CD4-positive, CD25-positive, alpha-beta regulatory T cell (primary cell): ENCODE measurements around the gene ATP9B. TPM values are rescaled to one million over a fixed set of nuclear protein-coding genes. Genes with fewer than 3 reads are reported as not detected.

Source experiments
- ATAC-seq, 2 donors: fragments of 150-1000 bp; cut with Tn5 transposase; one replicate each; pipeline ENCODE4 v1.10.0; 2021; ENCODE audit warnings: low read depth in 2 of 2, moderate number of reproducible peaks in 2 of 2, moderate library complexity in 1 of 2
- DNase-seq, 3 donors: peaks; one replicate each; pipeline versions ENCODE4 v3.0.0 to v3.0.0-alpha.2; 2012 to 2022; ENCODE audit warnings: mixed read lengths in 1 of 3
- H3K27ac ChIP-seq: one replicate; pipeline ENCODE4 v1.7.0; 2013; ENCODE audit warnings: mild to moderate bottlenecking, low read length; ENCODE audit not compliant: insufficient read depth, poor library complexity, severe bottlenecking
- H3K27me3 ChIP-seq: one replicate; pipeline ENCODE4 v1.7.0; 2013; ENCODE audit warnings: low read length; ENCODE audit not compliant: control insufficient read depth, insufficient read depth
- H3K36me3 ChIP-seq: one replicate; pipeline ENCODE4 v1.7.0; 2013; ENCODE audit warnings: mild to moderate bottlenecking, low read length, moderate library complexity; ENCODE audit not compliant: control insufficient read depth, insufficient read depth
- H3K4me1 ChIP-seq: 2 replicates; pipeline ENCODE4 v1.7.0; 2013; ENCODE audit warnings: mild to moderate bottlenecking, low read length; ENCODE audit not compliant: insufficient read depth, control insufficient read depth, poor library complexity, severe bottlenecking
- H3K4me3 ChIP-seq: one replicate; pipeline ENCODE4 v1.7.0; 2013; ENCODE audit warnings: low read depth, mild to moderate bottlenecking, low read length, moderate library complexity
- H3K9me3 ChIP-seq, 2 experiments: 1 replicate in 1 of 2; 2 replicates in 1 of 2; pipeline ENCODE4 v1.7.0; 2013; ENCODE audit warnings: low read length in 2 of 2, mild to moderate bottlenecking in 1 of 2, moderate library complexity in 1 of 2; ENCODE audit not compliant: control insufficient read depth in 2 of 2
- H3K27ac Mint-ChIP-seq, 3 donors: one replicate each; pipeline ENCODE4 v1.8.0; 2020 to 2022; ENCODE audit warnings: mild to moderate bottlenecking in 3 of 3, mixed read lengths in 3 of 3, moderate library complexity in 2 of 3
- H3K27me3 Mint-ChIP-seq: one replicate; pipeline ENCODE4 v1.8.0; 2022; ENCODE audit warnings: mild to moderate bottlenecking, mixed read lengths
- H3K36me3 Mint-ChIP-seq: one replicate; pipeline ENCODE4 v1.8.0; 2020; ENCODE audit warnings: mixed read lengths
- H3K4me1 Mint-ChIP-seq, 4 donors: one replicate each; pipeline ENCODE4 v1.8.0; 2020 to 2022; ENCODE audit warnings: mixed read lengths in 4 of 4, mild to moderate bottlenecking in 1 of 4
- H3K4me3 Mint-ChIP-seq, 4 donors: one replicate each; pipeline ENCODE4 v1.8.0; 2020 to 2022; ENCODE audit warnings: mild to moderate bottlenecking in 4 of 4, mixed read lengths in 4 of 4, moderate library complexity in 3 of 4
- H3K9me3 Mint-ChIP-seq, 7 donors: one replicate each; pipeline ENCODE4 v1.8.0; 2020 to 2022; ENCODE audit warnings: mixed read lengths in 7 of 7, mild to moderate bottlenecking in 3 of 7, moderate library complexity in 2 of 7
- polyA plus RNA-seq, 4 donors: library from polyadenylated mRNA; unstranded; fragments of 300-500 nt; fragmentation: Illumina TruSeq; gene quantifications; one replicate each; pipeline ENCODE4 v1.2.3, GENCODE V29; 2021
- total RNA-seq: library from RNA; stranded (reverse); gene quantifications from one replicate; pipeline ENCODE4 v1.2.3, GENCODE V29; 2022

ATP9B gene
- total and polyA plus RNA-seq, 5 donors from 2014 or later, result 14.1 to 75.3 (median 17.6) TPM

- no peak for DNase-seq
- Mint-ChIP-seq H3K4me1 (no peaks in the 10 kb centered on the region), H3K27me3 (peaks cover 8% of the 10 kb centered on the region), H3K27ac (no peak overlapping the region), H3K4me3 (peak overlapping the region in 1 of 4 donors; percentile 11), H3K36me3 (no peaks in the 10 kb centered on the region), H3K9me3 (no peaks in the 10 kb centered on the region)
- Histone ChIP-seq H3K36me3 (no peaks in the 10 kb centered on the region), H3K27me3 (no peaks in the 10 kb centered on the region), H3K27ac (no peak overlapping the region), H3K4me3 (no peak overlapping the region), H3K4me1 (no peaks in the 10 kb centered on the region), H3K9me3 (no peaks in the 10 kb centered on the region)
- ATAC-seq, result no peak
Measured at GRCh38 chr18:79046522-79046921, 22.7 kb upstream of the ATP9B start.

- ATAC-seq (no peak), DNase-seq (no peak)
- Histone ChIP-seq H3K36me3 (no peaks in the 10 kb centered on the region), H3K27me3 (no peaks in the 10 kb centered on the region), H3K27ac (no peak overlapping the region), H3K4me1 (no peaks in the 10 kb centered on the region), H3K4me3 (no peak overlapping the region), H3K9me3 (no peaks in the 10 kb centered on the region)
- Mint-ChIP-seq H3K36me3 (no peaks in the 10 kb centered on the region), H3K9me3 (no peaks in the 10 kb centered on the region), H3K4me1 (peaks cover 0 to 1% (median 0%) of the 10 kb centered on the region in 4 donors), H3K27ac (no peak overlapping the region), H3K4me3 (no peak overlapping the region), H3K27me3 (peaks cover 8% of the 10 kb centered on the region)
Measured at GRCh38 chr18:79047556-79048244, 21.5 kb upstream of the ATP9B start.

GRCh38 chr18:79048245-79048632, 21.0 kb upstream of the ATP9B start:
- H3K27ac Mint-ChIP-seq, result no peak overlapping the region

GRCh38 chr18:79049506-79049905, 19.7 kb upstream of the ATP9B start:
- H3K4me1 ChIP-seq, result no peaks in the 10 kb centered on the region
- ATAC-seq, result no peak
- H3K36me3 ChIP-seq, result no peaks in the 10 kb centered on the region
- no peak for DNase-seq
- peaks cover 0 to 1% (median 0%) of the 10 kb centered on the region in 4 donors for H3K4me1 Mint-ChIP-seq
- H3K9me3 Mint-ChIP-seq, result no peaks in the 10 kb centered on the region
- no peak overlapping the region for H3K27ac ChIP-seq
- H3K9me3 ChIP-seq, result no peaks in the 10 kb centered on the region
- no peak overlapping the region for H3K27ac Mint-ChIP-seq
- no peak overlapping the region for H3K4me3 ChIP-seq
- H3K36me3 Mint-ChIP-seq, result no peaks in the 10 kb centered on the region
- no peak overlapping the region for H3K4me3 Mint-ChIP-seq
- peaks cover 16% of the 10 kb centered on the region for H3K27me3 Mint-ChIP-seq
- no peaks in the 10 kb centered on the region for H3K27me3 ChIP-seq

More at GRCh38 chr18:79048245-79048632, 21.0 kb upstream of the ATP9B start:
- H3K36me3 Mint-ChIP-seq, result no peaks in the 10 kb centered on the region
- Histone ChIP-seq H3K27ac (no peak overlapping the region), H3K9me3 (no peaks in the 10 kb centered on the region), H3K36me3 (no peaks in the 10 kb centered on the region), H3K27me3 (no peaks in the 10 kb centered on the region), H3K4me3 (no peak overlapping the region), H3K4me1 (no peaks in the 10 kb centered on the region)
- DNase-seq (no peak), ATAC-seq (no peak)
- H3K27me3 Mint-ChIP-seq, result peaks cover 11% of the 10 kb centered on the region
- H3K4me1 Mint-ChIP-seq, result peaks cover 0 to 1% (median 0%) of the 10 kb centered on the region in 4 donors
- H3K9me3 Mint-ChIP-seq, result no peaks in the 10 kb centered on the region
- H3K4me3 Mint-ChIP-seq, result no peak overlapping the region

GRCh38 chr18:79050005-79050404, 19.2 kb upstream of the ATP9B start:
- H3K9me3 ChIP-seq, result no peaks in the 10 kb centered on the region
- H3K4me3 ChIP-seq, result no peak overlapping the region
- H3K36me3 ChIP-seq, result no peaks in the 10 kb centered on the region
- Mint-ChIP-seq H3K36me3 (no peaks in the 10 kb centered on the region), H3K4me1 (peaks cover 0 to 1% (median 0%) of the 10 kb centered on the region in 4 donors), H3K9me3 (no peaks in the 10 kb centered on the region), H3K27ac (no peak overlapping the region), H3K27me3 (peaks cover 18% of the 10 kb centered on the region), H3K4me3 (no peak overlapping the region)
- no peak overlapping the region for H3K27ac ChIP-seq
- no peak for ATAC-seq
- H3K4me1 ChIP-seq, result no peaks in the 10 kb centered on the region
- no peak for DNase-seq
- no peaks in the 10 kb centered on the region for H3K27me3 ChIP-seq

- peaks cover 0 to 4% (median 0%) of the 10 kb centered on the region in 7 donors for H3K9me3 Mint-ChIP-seq
- DNase-seq, result no peak
- Histone ChIP-seq H3K27me3 (no peaks in the 10 kb centered on the region), H3K36me3 (no peaks in the 10 kb centered on the region), H3K27ac (no peak overlapping the region), H3K9me3 (no peaks in the 10 kb centered on the region), H3K4me3 (no peak overlapping the region), H3K4me1 (no peaks in the 10 kb centered on the region)
- peaks cover 27% of the 10 kb centered on the region for H3K27me3 Mint-ChIP-seq
- no peak for ATAC-seq
- peaks cover 0 to 3% (median 0%) of the 10 kb centered on the region in 4 donors for H3K4me1 Mint-ChIP-seq
- H3K27ac Mint-ChIP-seq, result no peak overlapping the region
- no peaks in the 10 kb centered on the region for H3K36me3 Mint-ChIP-seq
- H3K4me3 Mint-ChIP-seq, result no peak overlapping the region
Measured at GRCh38 chr18:79056827-79057367, 12.3 kb upstream of the ATP9B start.

GRCh38 chr18:79058007-79058406, 11.2 kb upstream of the ATP9B start:
- Histone ChIP-seq H3K4me1 (no peaks in the 10 kb centered on the region), H3K36me3 (no peaks in the 10 kb centered on the region), H3K27ac (no peak overlapping the region), H3K4me3 (no peak overlapping the region), H3K9me3 (no peaks in the 10 kb centered on the region), H3K27me3 (no peaks in the 10 kb centered on the region)
- Mint-ChIP-seq H3K36me3 (no peaks in the 10 kb centered on the region), H3K4me1 (peaks cover 0 to 2% (median 0%) of the 10 kb centered on the region in 4 donors), H3K27me3 (peaks cover 26% of the 10 kb centered on the region), H3K4me3 (no peak overlapping the region), H3K9me3 (peaks cover 0 to 4% (median 0%) of the 10 kb centered on the region in 7 donors), H3K27ac (no peak overlapping the region)
- DNase-seq (no peak), ATAC-seq (no peak)

- Mint-ChIP-seq H3K36me3 (peaks cover 18% of the 10 kb centered on the region), H3K27me3 (peaks cover 17% of the 10 kb centered on the region), H3K27ac (no peak overlapping the region), H3K4me3 (peak overlapping the region in 2 of 4 donors; percentile 12 to 27), H3K4me1 (peaks cover 7 to 19% (median 15%) of the 10 kb centered on the region in 4 donors), H3K9me3 (peaks cover 0 to 12% (median 1%) of the 10 kb centered on the region in 7 donors)
- ATAC-seq (no peak), DNase-seq (no peak)
- Histone ChIP-seq H3K4me3 (no peak overlapping the region), H3K36me3 (no peaks in the 10 kb centered on the region), H3K9me3 (no peaks in the 10 kb centered on the region), H3K27ac (no peak overlapping the region), H3K27me3 (peaks cover 7% of the 10 kb centered on the region), H3K4me1 (no peaks in the 10 kb centered on the region)
Measured at GRCh38 chr18:79062806-79063205, 6.4 kb upstream of the ATP9B start.
